HG03571 (cell line): ENCODE data around the gene TMEM150B.
"Not testable (repeated sequence)": the region's sequence is repeated elsewhere in the genome, so short reads cannot be mapped to it uniquely, and the experiment has no call there.

Experiments used
- ATAC-seq: cut with Tn5 transposase; IDR thresholded peaks from one replicate; pipeline ENCODE4 v1.9.1; 2021; ENCODE audit not compliant: unreplicated experiment

Gene TMEM150B

DNA sequence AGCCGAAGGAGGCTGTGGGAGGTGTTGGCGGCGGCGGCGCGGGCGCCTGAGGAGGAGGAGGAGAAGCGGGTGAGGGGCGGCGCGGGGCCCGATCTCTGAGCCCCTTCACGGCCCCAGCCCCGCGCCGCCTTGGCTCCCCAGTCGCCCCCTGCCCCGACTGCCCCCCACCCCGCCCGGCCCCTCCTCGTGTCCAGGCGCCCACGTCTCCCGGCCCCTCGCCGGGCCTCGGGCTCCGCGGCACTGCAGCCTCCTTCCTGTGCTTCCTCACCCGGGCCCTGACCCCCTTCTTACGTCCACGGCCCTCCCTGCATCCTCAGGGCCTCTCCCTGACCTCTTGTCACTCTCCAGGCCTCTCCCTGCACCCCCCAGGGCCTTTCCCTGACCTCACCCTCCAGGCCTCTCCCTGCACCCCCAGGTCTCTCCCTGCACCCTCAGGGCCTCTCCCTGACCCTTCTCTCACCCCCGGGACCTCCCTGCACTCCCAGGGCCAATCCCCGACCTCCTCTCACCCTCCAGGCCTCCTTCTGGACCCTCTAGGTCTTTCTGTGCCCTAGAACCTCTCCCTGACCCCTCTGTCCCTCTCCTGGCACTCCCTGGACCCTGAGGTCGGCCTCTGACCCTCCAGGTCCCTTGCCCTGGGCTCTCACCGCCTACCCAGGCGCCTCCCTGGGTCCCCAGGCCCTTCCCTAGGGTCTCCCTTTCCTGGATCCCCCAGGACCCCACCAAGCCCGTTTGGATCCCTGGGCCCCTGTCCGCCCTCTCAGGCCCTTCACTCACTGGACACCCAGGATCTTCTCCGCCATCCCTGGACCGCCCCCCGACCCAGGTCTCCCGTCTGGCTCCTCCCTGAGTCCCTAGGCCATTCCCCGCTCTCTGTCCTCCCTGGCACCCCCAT, 15.0 kb upstream of the TMEM150B start:
- no peak for ATAC-seq

DNA sequence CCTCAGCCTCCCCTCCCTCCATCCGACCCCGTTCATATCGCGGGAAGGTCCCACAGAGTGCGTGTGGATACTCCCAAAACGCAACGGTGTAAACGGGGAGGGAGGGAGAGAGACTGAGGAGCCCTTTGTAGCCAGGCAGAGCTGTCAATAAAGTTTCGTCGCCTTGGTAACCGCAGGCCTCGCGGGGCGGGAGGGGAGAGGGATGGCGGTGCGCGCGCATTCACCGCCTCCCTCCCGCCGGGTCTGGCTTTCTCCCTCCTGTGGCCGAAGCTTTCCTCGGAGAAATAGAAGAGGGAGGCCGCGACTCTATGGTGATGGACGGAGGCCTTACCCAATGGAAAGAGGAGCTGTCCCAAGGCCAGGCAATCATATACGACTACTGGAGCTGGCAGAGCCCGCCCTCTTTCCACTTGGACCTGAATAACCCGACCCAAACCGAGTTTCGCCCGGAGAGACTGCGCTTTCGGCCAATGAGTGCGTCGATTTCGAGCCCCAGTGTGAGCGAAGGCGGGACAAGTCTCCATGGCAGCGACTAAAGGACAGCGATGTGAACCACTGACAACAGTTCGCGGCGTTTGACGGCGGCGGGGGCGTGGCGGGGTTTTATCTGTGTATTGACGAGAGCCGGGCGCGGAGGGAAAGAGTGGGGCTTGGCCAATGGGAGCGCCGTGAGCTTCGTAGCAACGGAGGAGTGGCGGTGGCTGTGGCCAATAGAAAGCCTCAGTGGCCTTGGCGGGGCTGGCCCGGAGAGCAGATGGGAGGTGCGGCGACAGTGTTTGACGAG, 14.2 kb upstream of the TMEM150B start, which contains the start of gene KMT5C:
KMT5C (plus strand) TSS at position 772 of the 784 bp plus-strand sequence. CDS start 2,061 bp downstream, outside the sequence.
- peak; percentile 78 for ATAC-seq

- ATAC-seq: no peak
Measured at GRCh38 chr19:55336101-55336500, 11.0 kb upstream of the TMEM150B start.

- no peak for ATAC-seq
Measured at GRCh38 chr19:55333870-55334269, 8.7 kb upstream of the TMEM150B start.

GRCh38 chr19:55329791-55330190, 4.7 kb upstream of the TMEM150B start:
- ATAC-seq: not testable (repeated sequence)

- ATAC-seq: not testable (repeated sequence)
Measured at GRCh38 chr19:55328774-55329318, 3.7 kb upstream of the TMEM150B start.

- no peak for ATAC-seq
Measured at GRCh38 chr19:55324662-55325061, 479 bp downstream of the TMEM150B start.

DNA sequence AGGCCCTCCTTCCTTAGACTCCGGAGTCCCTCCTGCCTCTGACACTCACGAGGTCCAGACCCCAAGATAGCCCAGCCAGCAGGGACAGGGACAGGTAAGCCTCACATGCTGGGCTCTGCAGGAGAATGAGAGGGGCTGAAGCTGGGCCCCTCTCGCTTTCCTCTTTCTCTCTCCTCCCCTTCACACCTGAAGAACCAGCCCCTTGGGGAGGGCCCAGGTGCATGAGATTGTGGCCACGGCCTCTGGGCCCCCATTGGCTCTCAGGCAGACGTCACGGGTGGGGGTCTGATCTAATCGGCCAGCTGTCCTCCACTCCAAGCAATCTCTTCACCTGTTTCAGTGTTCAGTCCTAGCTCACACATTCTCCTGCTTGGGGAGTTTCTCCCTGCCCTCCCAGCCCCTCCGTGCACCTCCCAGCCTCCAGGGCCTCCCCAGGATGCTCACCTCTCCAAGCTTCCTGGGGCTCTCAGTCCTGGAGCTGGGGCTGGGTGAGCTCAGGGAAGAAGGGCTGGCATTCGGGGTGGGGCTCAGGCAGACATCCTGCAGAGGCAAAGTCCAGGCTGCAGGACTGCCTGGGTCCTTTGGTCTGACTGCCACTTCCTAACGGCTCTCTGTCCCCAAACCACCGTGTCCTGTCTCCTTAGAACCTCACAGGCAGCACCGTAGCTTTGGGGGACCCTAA, 2.8 kb downstream of the TMEM150B start:
- no peak for ATAC-seq

GRCh38 chr19:55321466-55322137, 3.5 kb downstream of the TMEM150B start:
- no peak for ATAC-seq

DNA sequence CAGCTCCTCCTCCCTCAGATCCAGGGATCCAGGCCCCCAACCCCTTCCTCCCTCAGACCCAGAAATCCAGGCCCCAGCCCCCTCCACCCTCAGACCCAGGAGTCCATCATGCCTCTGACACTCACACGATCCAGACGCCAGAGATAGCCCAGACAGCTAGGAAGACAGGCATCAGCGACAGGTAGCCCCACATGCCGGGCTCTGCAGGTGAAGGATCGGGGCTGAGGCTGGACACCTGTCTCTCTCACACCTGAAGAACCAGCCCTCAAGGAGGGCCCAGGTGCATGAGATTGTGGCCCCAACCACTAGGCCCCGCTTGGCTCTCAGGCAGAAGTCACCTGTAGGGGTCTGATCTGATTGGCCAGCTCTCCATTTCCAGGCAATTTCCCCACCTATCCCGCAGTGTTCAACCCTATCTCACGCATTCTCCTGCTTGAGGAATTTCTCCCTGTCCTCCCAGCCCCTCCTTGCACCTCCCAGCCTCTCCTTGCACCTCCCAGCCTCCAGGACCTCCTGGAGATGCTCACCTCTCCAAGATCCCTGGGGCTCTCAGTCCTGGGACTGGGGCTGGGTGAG, 4.2 kb downstream of the TMEM150B start:
- ATAC-seq: no peak

DNA sequence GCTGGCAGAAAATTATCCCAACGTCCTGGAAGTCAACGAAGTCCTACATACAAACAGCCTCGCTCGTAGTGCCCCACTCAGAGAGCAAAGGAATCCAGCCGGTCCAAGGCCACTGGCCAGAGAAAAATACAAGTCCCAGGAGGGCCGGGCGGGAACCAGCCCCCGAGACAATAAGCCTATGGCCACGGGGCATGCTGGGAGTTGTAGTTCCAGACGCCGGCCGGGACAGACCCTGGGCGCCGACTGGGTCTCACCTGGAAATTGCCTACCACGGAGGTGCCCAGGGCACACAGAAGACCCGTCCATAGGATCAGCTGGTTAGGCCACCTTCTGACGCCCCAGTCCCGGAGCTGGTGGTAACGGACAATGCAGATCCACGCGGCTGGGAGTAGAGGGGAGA, 5.4 kb downstream of the TMEM150B start:
- ATAC-seq: no peak

DNA sequence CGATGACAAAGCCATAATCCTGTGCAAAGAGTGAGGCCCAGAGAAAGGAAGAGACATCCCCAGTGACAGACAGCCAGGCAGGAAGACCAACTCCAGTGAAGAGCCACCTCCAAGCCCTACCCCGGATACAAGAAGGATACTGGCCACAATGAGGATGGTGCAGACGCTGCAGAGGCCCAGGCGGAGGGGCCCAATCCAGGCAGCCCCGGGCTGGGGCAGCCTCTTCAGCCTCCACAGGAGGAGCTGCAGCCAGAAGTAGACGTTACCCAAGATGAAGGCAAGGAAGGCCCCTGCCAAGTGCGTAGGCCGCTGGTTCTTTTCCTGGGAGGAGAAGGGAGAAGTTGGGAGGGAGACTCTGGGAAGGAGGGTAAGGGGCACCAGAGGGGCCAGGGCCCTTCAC, 8.5 kb downstream of the TMEM150B start:
- no peak for ATAC-seq

- no peak for ATAC-seq
Measured at GRCh38 chr19:55315956-55316525, 9.1 kb downstream of the TMEM150B start.

- ATAC-seq: no peak
Measured at GRCh38 chr19:55314396-55314795, 10.7 kb downstream of the TMEM150B start.

DNA sequence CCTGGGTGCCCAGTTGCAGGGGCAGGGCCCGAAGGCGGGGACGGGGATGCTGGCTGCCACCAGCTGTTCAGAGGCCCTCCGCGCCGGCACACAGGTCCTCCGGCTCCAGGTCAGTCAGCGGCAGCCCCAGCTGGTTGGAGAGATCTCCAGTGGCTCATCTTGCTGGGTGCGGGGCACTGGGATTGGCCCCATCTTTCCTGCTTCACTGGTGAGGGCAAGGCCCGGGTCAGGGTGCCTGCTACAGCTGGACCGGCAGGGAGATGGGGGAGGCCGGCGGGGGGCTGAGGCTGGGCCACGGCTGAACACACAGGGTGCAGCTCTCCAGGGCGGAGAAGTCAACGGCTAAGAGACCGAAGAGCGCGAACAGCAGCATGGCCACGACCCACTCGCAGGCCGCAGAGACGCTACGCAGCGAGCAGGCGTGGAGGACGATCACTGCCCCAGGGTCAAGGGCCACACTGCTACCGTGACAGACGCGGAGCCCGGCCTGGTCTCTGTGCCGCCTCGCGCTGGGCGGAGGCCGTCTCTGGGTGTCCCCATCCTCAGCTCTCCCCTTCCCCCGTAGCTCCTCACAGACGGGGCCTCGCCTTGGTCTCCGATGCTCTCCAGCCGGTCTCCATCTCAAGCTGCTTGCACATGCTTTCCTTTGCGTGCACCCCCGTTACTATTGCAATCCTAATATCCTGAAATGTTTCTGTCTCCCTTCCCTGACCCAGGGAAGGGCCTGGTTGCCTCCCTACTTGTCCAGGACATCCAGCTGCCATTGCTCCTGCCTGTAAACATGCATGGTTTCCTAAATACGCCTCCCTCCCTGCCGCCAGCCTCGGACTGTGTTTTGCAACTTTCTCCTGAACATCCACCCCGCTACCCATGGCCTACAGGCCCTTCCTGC, 12.3 kb downstream of the TMEM150B start:
- no peak for ATAC-seq

DNA sequence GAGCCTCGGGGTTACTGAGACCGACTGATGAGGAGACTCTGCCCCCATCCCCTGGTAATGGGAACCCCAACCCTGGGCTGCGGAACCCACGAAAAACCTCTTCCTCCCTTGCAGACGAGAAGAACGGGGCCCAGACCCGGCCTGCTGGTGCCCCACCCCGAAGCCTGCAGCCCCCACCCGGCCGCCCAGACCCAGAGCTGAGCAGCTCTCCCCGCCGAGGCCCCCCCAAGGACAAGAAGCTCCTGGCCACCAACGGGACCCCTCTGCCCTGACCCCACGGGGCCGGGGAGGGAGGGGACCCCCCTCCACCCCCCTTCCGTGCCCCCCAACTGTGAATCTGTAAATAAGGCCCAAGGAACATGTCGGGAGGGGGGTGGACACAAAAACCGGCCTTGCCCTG, 13.3 kb downstream of the TMEM150B start:
- ATAC-seq: no peak

- ATAC-seq: no peak
Measured at GRCh38 chr19:55311397-55311796, 13.7 kb downstream of the TMEM150B start.

DNA sequence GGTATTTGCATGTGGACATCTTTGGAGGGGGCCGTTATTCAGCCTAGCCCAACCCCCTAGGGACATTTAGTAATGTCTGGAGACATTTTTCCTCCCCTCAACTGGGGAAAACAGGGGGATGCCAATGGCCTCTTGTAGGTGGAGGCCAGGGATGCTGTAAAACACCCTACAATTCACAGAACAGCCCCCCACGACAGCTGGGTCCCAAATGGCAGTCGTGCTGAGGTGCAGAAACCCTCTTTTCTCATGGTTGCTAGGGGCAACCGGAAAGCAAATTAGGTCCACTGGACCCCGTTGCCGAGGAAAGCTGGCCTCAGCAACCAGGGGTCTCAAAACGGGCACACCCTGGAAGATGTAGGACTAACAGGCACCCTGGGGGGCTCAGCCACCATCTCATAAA, 14.6 kb downstream of the TMEM150B start:
- no peak for ATAC-seq

GRCh38 chr19:55309448-55309847, 15.7 kb downstream of the TMEM150B start:
- no peak for ATAC-seq
